ENCODE results near the gene EXOC2. TPM values are rescaled to one million over a fixed set of nuclear protein-coding genes. Genes with fewer than 3 reads are reported as not detected.

EXOC2 gene
- total RNA-seq, 2 donors from 2014 or later = 28.1 to 35.0 TPM

DNA sequence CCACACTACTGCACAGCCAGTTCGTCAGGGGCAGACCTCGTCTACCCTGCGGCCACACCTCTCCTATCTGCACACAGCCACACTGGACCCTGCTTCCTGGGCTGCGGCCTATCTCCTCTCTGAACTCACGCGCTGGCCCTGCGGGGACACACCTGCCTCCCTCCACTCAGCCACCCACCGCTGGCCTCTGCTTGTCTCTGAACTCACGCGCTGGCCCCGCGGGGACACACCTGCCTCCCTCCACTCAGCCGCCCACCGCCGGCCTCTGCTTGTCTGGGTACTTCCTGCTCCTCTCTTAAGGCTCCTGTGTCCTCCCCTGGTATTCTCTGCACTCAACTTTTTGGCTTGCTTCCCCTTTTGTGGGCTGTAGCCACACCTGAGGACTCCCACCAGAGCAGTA, 88.4 kb downstream of the EXOC2 start:
- H3K4me3 Mint-ChIP-seq = no peak overlapping the region
- Histone ChIP-seq H3K4me1 (ENCODE audit: control insufficient read depth, insufficient read depth, low read length) (peaks cover 3% of the 10 kb centered on the region), H3K27me3 (ENCODE audit: control insufficient read depth, insufficient read depth, low read length, poor library complexity, severe bottlenecking) (no peaks in the 10 kb centered on the region), H3K36me3 (ENCODE audit: control insufficient read depth, insufficient read depth, low read length) (peaks cover 25% of the 10 kb centered on the region), H3K27ac (ENCODE audit: low read depth, low read length) (no peak overlapping the region), H3K9ac (ENCODE audit: extremely low read depth, low read length, poor library complexity, severe bottlenecking) (no peak overlapping the region), H3K9me3 (ENCODE audit: control insufficient read depth, low read length) (no peaks in the 10 kb centered on the region), H3K4me3 (ENCODE audit: low read length) (no peak overlapping the region)
- no peak overlapping the region for H3K27ac Mint-ChIP-seq
- peaks cover 38% of the 10 kb centered on the region for H3K36me3 Mint-ChIP-seq (ENCODE audit: low read depth)
- no peak for DNase-seq
- H3K4me1 Mint-ChIP-seq = peaks cover 3% of the 10 kb centered on the region
- WGBS, 2 experiments (ENCODE audit: insufficient coverage in 1 of 2, insufficient read length in 1 of 2) = 93 to 95% methylated on average over 8 to 15 of the region's 15 CpGs
- no peak for TF ChIP-seq CTCF (conservative IDR thresholded peaks at IDR 0.05)
- H3K27me3 Mint-ChIP-seq (ENCODE audit: insufficient read depth) = no peaks in the 10 kb centered on the region
- H3K9me3 Mint-ChIP-seq = peaks cover 2% of the 10 kb centered on the region

GRCh38 chr6:603265-603664, 89.7 kb downstream of the EXOC2 start:
- Mint-ChIP-seq H3K9me3 (peaks cover 2% of the 10 kb centered on the region), H3K27ac (no peak overlapping the region), H3K4me3 (no peak overlapping the region), H3K36me3 (ENCODE audit: low read depth) (peaks cover 36% of the 10 kb centered on the region), H3K4me1 (peaks cover 3% of the 10 kb centered on the region), H3K27me3 (ENCODE audit: insufficient read depth) (no peaks in the 10 kb centered on the region)
- Histone ChIP-seq H3K27me3 (ENCODE audit: control insufficient read depth, insufficient read depth, low read length, poor library complexity, severe bottlenecking) (no peaks in the 10 kb centered on the region), H3K9me3 (ENCODE audit: control insufficient read depth, low read length) (no peaks in the 10 kb centered on the region), H3K36me3 (ENCODE audit: control insufficient read depth, insufficient read depth, low read length) (peaks cover 25% of the 10 kb centered on the region), H3K9ac (ENCODE audit: extremely low read depth, low read length, poor library complexity, severe bottlenecking) (no peak overlapping the region), H3K27ac (ENCODE audit: low read depth, low read length) (no peak overlapping the region), H3K4me3 (ENCODE audit: low read length) (no peak overlapping the region), H3K4me1 (ENCODE audit: control insufficient read depth, insufficient read depth, low read length) (peaks cover 3% of the 10 kb centered on the region)
- no peak for TF ChIP-seq CTCF (conservative IDR thresholded peaks at IDR 0.05)
- WGBS, 2 experiments (ENCODE audit: insufficient coverage in 1 of 2, insufficient read length in 1 of 2) = 99 to 100% methylated on average over 5 to 6 of the region's 6 CpGs
- DNase-seq = no peak

DNA sequence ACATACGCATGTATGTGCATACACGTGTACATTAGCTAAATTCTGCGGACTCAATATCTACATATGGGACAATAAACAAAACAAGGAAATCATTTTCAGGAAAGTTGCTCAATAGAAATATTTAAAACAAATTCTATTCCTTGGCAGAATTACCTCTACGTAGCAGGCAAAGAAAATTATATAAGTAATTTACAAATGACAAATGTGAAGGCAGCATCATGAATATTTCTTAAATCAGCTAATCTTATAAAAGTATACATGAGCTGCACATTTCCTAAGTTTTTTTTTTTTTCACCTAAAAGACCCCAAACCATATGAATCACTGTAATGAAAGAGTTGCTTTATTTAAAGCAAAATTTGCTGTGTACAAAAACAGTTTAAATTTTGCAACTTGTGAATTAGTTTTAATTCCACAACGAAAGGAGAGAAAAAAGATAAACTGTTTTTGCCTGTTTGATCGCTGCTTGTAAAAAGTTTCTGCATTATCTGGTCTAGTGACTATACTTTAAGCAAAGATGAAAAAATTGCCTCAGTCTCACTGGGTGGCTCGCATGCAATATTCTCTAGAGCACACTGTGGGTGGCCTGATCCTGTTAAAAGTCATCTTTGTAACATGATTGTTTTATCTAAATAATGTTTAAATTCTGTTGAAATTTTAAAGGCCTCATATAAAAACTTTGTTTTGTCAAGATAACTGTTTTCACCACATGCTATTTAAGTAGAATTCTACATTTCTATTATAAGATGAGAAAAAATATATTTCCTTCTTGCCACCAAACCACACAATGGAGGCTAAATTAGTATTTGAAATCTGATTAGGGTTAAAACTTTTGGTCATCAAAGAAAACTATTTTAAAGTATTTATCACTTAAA, 93.1 kb downstream of the EXOC2 start:
- Histone ChIP-seq H3K9ac (ENCODE audit: extremely low read depth, low read length, poor library complexity, severe bottlenecking) (no peak overlapping the region), H3K36me3 (ENCODE audit: control insufficient read depth, insufficient read depth, low read length) (peaks cover 27% of the 10 kb centered on the region), H3K27ac (ENCODE audit: low read depth, low read length) (no peak overlapping the region), H3K9me3 (ENCODE audit: control insufficient read depth, low read length) (no peaks in the 10 kb centered on the region), H3K4me3 (ENCODE audit: low read length) (no peak overlapping the region), H3K4me1 (ENCODE audit: control insufficient read depth, insufficient read depth, low read length) (no peaks in the 10 kb centered on the region), H3K27me3 (ENCODE audit: control insufficient read depth, insufficient read depth, low read length, poor library complexity, severe bottlenecking) (no peaks in the 10 kb centered on the region)
- H3K27ac Mint-ChIP-seq = no peak overlapping the region
- H3K36me3 Mint-ChIP-seq (ENCODE audit: low read depth) = peaks cover 28% of the 10 kb centered on the region
- TF ChIP-seq CTCF (conservative IDR thresholded peaks at IDR 0.05) = no peak
- no peaks in the 10 kb centered on the region for H3K9me3 Mint-ChIP-seq
- DNase-seq = no peak
- 93 to 97% methylated on average over 5 to 6 of the region's 7 CpGs for WGBS, 2 experiments (ENCODE audit: insufficient coverage in 1 of 2, insufficient read length in 1 of 2)
- H3K4me3 Mint-ChIP-seq = no peak overlapping the region
- no peaks in the 10 kb centered on the region for H3K4me1 Mint-ChIP-seq
- H3K27me3 Mint-ChIP-seq (ENCODE audit: insufficient read depth) = no peaks in the 10 kb centered on the region

Measured in endodermal cell (in vitro differentiated cells).